Activated CD4-positive, alpha-beta T cell treated with anti-CD3 and anti-CD28 coated beads for 1 hour (primary cell): Measurements from ENCODE around the gene PHLPP1.
A peak's percentile ranks its signal among the peaks of the same experiment; 100 is the strongest.

Experiments
- DNase-seq: peaks from one replicate; pipeline ENCODE4 v3.0.0-alpha.2; 2020

PHLPP1 gene

GRCh38 chr18:62953663-62954062 is 238.3 kb downstream of the PHLPP1 start:
- DNase-seq: no peak

- DNase-seq: no peak
Observed at GRCh38 chr18:62954366-62954765, 239.0 kb downstream of the PHLPP1 start.

DNA sequence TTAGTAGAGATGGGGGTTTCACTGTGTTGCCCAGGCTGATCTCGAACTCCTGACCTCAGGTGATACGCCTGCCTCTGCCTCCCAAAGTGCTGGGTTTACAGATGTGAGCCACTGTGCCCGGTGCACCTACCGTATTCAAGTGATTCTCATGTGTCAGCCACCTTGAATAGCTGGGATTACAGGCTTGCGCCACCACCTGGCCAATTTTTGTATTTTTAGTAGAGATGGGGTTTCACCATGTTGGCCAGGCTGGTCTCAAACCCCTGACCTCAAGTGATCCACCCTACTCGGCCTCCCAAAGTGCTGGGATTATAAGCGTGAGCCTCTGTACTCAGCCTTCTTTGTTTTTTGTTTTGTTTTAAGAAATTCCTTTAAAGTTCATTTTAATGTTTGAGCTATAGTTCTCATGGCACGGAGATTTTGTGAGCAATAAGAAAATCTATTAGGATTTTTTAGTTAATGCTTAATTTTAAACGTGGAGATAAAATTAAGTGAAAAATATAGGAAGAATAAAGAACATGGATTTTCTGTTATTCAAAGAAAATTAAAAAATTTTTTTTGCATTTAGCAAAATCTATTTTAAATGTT is 242.6 kb downstream of the PHLPP1 start:
- no peak for DNase-seq

GRCh38 chr18:62959481-62959880 is 244.1 kb downstream of the PHLPP1 start:
- no peak for DNase-seq

GRCh38 chr18:62963507-62963906 is 248.2 kb downstream of the PHLPP1 start:
- no peak for DNase-seq

- DNase-seq: no peak
Observed at GRCh38 chr18:62964432-62964831, 249.1 kb downstream of the PHLPP1 start.

DNA sequence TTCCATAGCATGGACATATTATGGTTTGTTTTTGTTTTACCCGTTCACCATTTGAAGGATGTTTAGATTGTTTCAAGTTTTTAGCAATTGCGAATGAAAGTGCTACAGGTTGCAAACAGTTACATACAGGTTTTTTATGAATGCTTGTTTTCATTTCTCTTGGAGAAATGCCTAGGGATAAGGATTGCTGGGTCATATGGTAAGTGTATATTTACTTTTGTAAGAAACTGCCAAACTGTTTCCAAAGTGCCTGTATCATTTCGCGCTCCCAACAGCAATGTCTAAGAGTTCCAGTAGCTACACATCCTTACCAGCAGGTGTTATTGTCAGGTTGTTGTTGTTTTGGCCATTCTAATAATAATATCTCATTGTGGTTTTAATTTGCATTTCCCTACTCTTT is 251.7 kb downstream of the PHLPP1 start:
- DNase-seq: no peak

DNA sequence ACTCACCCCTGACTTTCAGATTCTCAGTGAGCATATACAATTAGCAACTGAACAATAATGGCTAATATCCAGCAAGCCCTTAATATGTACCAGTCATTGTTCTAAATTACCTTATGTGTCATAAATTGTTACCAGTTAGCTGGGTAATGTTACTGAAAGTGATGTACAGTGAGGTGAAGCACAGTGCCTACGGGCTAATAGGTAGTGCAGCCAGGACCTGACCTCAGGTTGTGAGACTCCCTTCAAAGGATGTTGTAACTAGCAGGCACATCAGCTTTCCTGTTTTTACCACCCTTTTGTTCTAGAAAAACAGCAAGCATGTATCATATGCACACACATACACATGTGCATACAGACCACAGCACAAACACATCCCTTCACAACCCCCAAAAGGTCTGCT is 258.3 kb downstream of the PHLPP1 start:
- no peak for DNase-seq

DNA sequence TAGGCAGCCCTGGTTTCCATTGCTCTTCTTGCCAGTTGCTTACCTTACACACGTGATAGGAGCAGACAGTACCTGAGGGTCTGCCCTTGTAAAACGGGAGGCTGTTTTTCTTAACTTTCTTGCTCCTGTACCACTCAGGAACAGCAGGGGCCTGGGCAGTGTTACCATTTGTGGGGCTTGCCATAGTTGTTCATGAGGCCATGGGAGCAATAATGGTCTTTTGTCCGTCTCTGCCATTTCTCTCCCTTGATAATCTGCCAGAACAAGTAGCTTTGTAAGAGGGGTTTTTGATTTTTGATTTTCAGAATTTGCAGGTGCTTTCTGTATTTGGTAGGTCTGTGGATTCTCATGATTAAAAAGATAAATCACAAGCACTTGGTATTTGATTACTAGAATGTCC is 259.0 kb downstream of the PHLPP1 start:
- DNase-seq: no peak

GRCh38 chr18:62974928-62975675 is 259.8 kb downstream of the PHLPP1 start:
- no peak for DNase-seq

DNA sequence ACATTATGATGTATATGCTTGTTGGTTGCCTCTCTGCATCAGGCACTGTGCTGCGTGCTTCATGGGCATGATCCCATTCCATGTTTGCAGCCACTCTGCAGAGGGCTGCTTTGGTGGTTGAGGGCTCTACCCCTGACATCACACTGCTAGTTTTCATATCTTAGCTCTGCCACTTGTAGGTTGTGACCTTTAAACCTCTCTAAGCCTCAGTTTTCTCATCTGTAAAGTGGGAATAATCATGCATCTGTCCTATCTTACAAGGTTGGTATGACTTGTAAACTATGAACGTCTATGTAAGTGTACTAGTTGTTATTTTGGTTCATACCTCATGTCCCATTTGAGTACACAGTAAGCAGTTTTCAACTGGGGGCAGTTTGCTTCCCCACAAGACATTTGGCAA is 260.4 kb downstream of the PHLPP1 start:
- DNase-seq: no peak

GRCh38 chr18:62976227-62976626 is 260.9 kb downstream of the PHLPP1 start:
- no peak for DNase-seq

GRCh38 chr18:62977512-62977911 is 262.2 kb downstream of the PHLPP1 start:
- no peak for DNase-seq

DNA sequence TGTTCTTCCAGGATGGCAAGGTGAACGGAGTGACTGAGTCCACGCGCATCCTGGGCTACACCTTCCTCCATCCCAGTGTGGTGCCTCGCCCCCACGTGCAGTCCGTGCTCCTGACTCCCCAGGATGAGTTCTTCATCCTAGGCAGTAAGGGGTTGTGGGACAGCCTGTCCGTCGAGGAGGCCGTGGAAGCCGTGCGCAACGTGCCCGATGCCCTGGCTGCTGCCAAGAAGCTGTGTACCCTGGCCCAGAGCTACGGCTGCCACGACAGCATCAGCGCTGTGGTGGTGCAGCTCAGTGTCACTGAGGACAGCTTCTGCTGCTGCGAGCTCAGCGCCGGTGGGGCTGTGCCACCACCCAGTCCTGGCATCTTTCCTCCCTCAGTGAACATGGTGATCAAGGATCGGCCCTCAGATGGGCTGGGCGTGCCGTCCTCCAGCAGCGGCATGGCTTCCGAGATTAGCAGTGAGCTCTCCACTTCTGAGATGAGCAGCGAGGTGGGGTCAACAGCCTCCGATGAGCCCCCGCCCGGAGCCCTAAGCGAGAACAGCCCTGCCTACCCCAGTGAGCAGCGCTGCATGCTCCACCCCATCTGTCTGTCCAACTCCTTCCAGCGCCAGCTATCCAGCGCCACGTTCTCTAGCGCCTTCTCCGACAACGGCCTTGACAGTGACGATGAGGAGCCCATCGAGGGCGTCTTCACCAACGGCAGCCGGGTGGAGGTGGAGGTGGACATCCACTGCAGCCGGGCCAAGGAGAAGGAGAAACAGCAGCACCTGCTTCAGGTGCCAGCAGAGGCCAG is 263.1 kb downstream of the PHLPP1 start:
- no peak for DNase-seq

- DNase-seq: no peak
Observed at GRCh38 chr18:62979176-62979575, 263.8 kb downstream of the PHLPP1 start.

DNA sequence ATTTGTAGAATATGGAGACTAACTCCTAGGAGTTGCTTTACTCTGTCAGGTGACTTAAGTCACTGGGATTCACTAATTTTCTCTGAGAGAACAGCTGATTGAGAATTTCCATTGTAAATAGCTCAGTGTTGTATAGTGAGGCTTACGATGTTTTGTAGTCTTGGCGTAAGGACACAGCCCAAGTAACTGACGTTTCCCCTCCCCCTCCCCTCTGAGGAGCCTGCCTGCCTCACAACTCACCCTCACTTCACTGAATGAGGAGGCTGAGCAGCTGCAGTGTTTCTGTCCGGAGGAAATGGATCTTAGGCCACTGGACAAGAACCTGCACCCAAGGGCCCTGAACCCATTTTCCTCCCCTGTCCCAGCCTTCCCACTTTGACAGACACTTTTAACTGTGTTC is 264.6 kb downstream of the PHLPP1 start:
- DNase-seq: no peak

- DNase-seq: no peak
Observed at GRCh38 chr18:62981566-62981965, 266.2 kb downstream of the PHLPP1 start.

DNA sequence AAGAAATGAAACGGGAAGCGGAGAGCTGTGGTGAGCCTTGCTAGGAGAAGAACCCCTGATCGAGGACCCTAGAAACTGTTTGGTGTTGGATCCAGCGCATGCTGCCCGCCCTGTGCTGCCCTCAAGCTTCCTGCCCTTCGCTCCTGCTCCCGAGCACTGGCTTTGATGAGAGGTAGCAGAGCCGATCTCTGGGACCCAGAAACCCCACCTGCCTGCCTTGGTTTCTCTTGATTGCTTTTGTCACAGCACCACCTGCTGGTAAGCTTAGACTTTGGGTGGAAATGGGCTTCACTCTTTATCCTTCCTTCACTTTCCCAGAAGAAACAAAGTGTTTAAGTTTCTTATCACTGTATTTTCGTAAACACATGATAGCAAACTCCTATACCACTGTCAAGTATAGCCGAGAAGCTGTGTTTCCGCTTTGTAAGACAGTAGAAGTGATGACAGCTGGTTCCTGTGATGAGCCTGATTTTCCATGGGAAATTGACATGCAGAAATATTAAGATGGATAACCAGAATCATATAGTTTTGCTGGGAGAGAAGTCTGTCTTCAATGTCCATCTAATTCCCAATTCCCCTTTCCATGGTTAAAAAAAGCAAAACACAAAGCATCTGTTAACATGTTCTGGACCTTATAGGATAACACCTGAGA is 267.4 kb downstream of the PHLPP1 start:
- peak; percentile 22 for DNase-seq

DNA sequence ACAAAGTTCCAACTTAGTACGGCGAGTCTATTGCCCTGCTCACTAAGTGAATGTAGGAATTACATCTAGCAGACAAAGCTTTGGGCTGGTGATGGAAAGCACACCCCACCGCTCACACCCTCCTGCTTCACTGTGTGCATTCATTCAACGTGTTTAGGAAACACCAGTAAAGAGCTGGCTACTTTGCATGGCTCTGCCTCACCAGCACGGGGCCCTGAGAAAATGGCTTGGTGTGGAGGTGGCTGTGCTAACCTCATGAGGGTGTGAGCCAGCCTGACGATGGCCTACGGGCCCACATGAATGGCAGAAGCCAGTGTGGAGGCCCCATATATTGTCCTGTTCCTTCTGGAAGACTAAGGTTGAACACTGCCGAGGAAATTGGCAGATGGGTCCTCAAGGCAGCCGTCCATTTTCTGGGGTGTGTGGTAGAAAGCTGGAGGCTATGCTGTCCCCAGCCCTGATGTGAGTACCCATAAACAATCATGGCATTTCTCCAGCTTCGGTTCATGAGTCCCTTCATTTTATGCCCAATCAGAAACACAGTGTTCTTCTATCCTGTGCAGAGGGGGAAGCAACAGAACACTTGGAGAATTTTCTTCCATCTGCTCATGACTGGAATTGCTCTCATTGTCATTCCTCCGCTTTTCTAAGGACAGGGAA is 269.4 kb downstream of the PHLPP1 start:
- no peak for DNase-seq

DNA sequence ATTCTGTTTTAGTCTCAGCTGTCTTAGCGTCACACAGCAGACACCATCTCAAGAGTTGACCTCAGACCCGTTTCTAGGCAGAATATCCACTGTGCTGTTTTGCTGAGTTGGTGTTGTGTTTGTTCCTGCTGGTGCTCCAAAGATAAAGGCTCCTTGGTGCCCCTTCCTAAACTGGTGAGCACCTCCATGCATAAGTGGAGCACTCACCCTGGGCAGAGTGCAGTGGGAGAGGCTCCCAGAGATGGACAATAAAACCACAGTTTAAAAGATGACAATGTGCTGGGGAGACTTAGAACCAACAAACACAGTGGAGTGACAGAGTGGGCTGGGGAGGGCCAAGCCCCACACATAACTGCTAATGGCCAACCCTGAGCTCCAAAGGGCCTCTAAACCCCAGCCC is 271.1 kb downstream of the PHLPP1 start:
- DNase-seq: no peak

- no peak for DNase-seq
Observed at GRCh38 chr18:62987055-62987830, 271.9 kb downstream of the PHLPP1 start.

GRCh38 chr18:62987859-62988258 is 272.5 kb downstream of the PHLPP1 start:
- no peak for DNase-seq
